Astrocyte (in vitro differentiated cells and primary cell): Measurements from ENCODE around the gene CELF2. TPM values are rescaled to one million over a fixed set of nuclear protein-coding genes. Genes with fewer than 3 reads are reported as not detected.

ENCODE experiments used
- DNase-seq: peaks from one replicate; pipeline ENCODE4 v3.0.0-alpha.2; 2010; ENCODE audit warnings: low read depth
- FAIRE-seq: peaks from 2 replicates; lab custom pipeline; 2011; peaks lifted over from hg19 to GRCh38; lab: Jason Lieb, UNC
- H2AFZ ChIP-seq: 2 replicates; pipeline ENCODE4 v1.6.0; 2012; ENCODE audit warnings: low read depth, low read length, inconsistent platforms
- H3K27ac ChIP-seq: 2 replicates; pipeline ENCODE4 v1.5.1; 2011; ENCODE audit warnings: low read depth, low read length, inconsistent platforms
- H3K27me3 ChIP-seq: 2 replicates; pipeline ENCODE4 v1.6.0; 2011; ENCODE audit warnings: low read length, inconsistent platforms; ENCODE audit not compliant: insufficient read depth
- H3K36me3 ChIP-seq: 2 replicates; pipeline ENCODE4 v1.5.1; 2011; ENCODE audit warnings: low read length, inconsistent platforms; ENCODE audit not compliant: insufficient read depth
- H3K4me1 ChIP-seq: 2 replicates; pipeline ENCODE4 v1.5.1; 2011; ENCODE audit warnings: low read length, inconsistent platforms; ENCODE audit not compliant: insufficient read depth
- H3K4me2 ChIP-seq: 2 replicates; pipeline ENCODE4 v1.6.0; 2012; ENCODE audit warnings: low read length, inconsistent platforms
- H3K4me3 ChIP-seq: 2 replicates; pipeline ENCODE4 v1.5.1; 2011; ENCODE audit warnings: low read depth, mild to moderate bottlenecking, low read length, inconsistent platforms; ENCODE audit not compliant: insufficient read depth
- H3K79me2 ChIP-seq: 2 replicates; pipeline ENCODE4 v1.6.0; 2012; ENCODE audit warnings: mild to moderate bottlenecking, low read length, inconsistent platforms; ENCODE audit not compliant: insufficient read depth
- H3K9ac ChIP-seq: 2 replicates; pipeline ENCODE4 v1.6.0; 2012; ENCODE audit warnings: mild to moderate bottlenecking, low read length, inconsistent platforms
- H3K9me3 ChIP-seq: 2 replicates; pipeline ENCODE4 v1.5.1; 2012; ENCODE audit warnings: low read depth, mild to moderate bottlenecking, low read length, inconsistent platforms; ENCODE audit not compliant: insufficient read depth
- H4K20me1 ChIP-seq: 2 replicates; pipeline ENCODE4 v1.6.0; 2012; ENCODE audit warnings: low read length, inconsistent platforms; ENCODE audit not compliant: insufficient read depth
- H3K27ac Mint-ChIP-seq: one replicate; pipeline ENCODE4 v1.8.0; 2021; ENCODE audit warnings: mild to moderate bottlenecking, mixed read lengths; ENCODE audit not compliant: unreplicated experiment
- H3K27me3 Mint-ChIP-seq: one replicate; pipeline ENCODE4 v1.8.0; 2021; ENCODE audit warnings: low read depth, mixed read lengths; ENCODE audit not compliant: unreplicated experiment
- H3K36me3 Mint-ChIP-seq: one replicate; pipeline ENCODE4 v1.8.0; 2021; ENCODE audit warnings: low read depth, mixed read lengths; ENCODE audit not compliant: unreplicated experiment
- H3K4me1 Mint-ChIP-seq: one replicate; pipeline ENCODE4 v1.8.0; 2021; ENCODE audit warnings: low read depth, mixed read lengths; ENCODE audit not compliant: unreplicated experiment
- H3K4me3 Mint-ChIP-seq: one replicate; pipeline ENCODE4 v1.8.0; 2021; ENCODE audit warnings: mild to moderate bottlenecking, moderate library complexity, mixed read lengths; ENCODE audit not compliant: unreplicated experiment
- H3K9me3 Mint-ChIP-seq: one replicate; pipeline ENCODE4 v1.8.0; 2021; ENCODE audit warnings: mild to moderate bottlenecking, mixed read lengths; ENCODE audit not compliant: unreplicated experiment
- CTCF ChIP-seq: IDR thresholded peaks from 2 replicates; pipeline ENCODE4 v1.5.1; 2011; ENCODE audit warnings: low read depth, mild to moderate bottlenecking, inconsistent platforms, low read length, moderate library complexity; ENCODE audit not compliant: insufficient read depth
- EZH2 ChIP-seq: IDR thresholded peaks from 2 replicates; pipeline ENCODE4 v1.6.1; 2012; ENCODE audit warnings: mild to moderate bottlenecking, low read length, inconsistent platforms; ENCODE audit not compliant: insufficient read depth
- total RNA-seq: library from RNA; stranded (reverse); gene quantifications from 2 replicates; pipeline ENCODE4 v1.2.1, GENCODE V29; 2021

The CELF2 gene
- total RNA-seq, 1 donor from 2014 or later, result 76.1 TPM

GRCh38 chr10:11300563-11300962 is 282.9 kb downstream of the CELF2 start:
- H2AFZ ChIP-seq, result no peak overlapping the region
- no peaks in the 10 kb centered on the region for H3K79me2 ChIP-seq
- no peaks in the 10 kb centered on the region for H3K27me3 ChIP-seq
- no peak for FAIRE-seq
- Mint-ChIP-seq H3K36me3 (peaks cover 23% of the 10 kb centered on the region), H3K4me3 (no peak overlapping the region), H3K4me1 (no peaks in the 10 kb centered on the region), H3K27ac (no peak overlapping the region), H3K27me3 (no peaks in the 10 kb centered on the region), H3K9me3 (peaks cover 2% of the 10 kb centered on the region)
- no peaks in the 10 kb centered on the region for H3K36me3 ChIP-seq
- H3K27ac ChIP-seq, result no peak overlapping the region
- no peaks in the 10 kb centered on the region for H4K20me1 ChIP-seq
- H3K9me3 ChIP-seq, result no peaks in the 10 kb centered on the region
- TF ChIP-seq EZH2 (no peak), CTCF (no peak)
- no peak overlapping the region for H3K9ac ChIP-seq
- no peaks in the 10 kb centered on the region for H3K4me1 ChIP-seq
- no peak for DNase-seq
- H3K4me3 ChIP-seq, result no peak overlapping the region
- no peak overlapping the region for H3K4me2 ChIP-seq

GRCh38 chr10:11301571-11302111 is 284.0 kb downstream of the CELF2 start:
- H3K27ac Mint-ChIP-seq, result no peak overlapping the region

More at GRCh38 chr10:11301571-11302111, 284.0 kb downstream of the CELF2 start:
- Mint-ChIP-seq H3K27me3 (no peaks in the 10 kb centered on the region), H3K4me1 (no peaks in the 10 kb centered on the region), H3K36me3 (peaks cover 31% of the 10 kb centered on the region), H3K9me3 (peaks cover 4% of the 10 kb centered on the region), H3K4me3 (no peak overlapping the region)
- Histone ChIP-seq H3K4me2 (no peak overlapping the region), H4K20me1 (no peaks in the 10 kb centered on the region), H3K9me3 (no peaks in the 10 kb centered on the region), H3K27ac (no peak overlapping the region), H3K9ac (no peak overlapping the region), H3K4me3 (no peak overlapping the region), H3K36me3 (no peaks in the 10 kb centered on the region), H3K4me1 (no peaks in the 10 kb centered on the region), H2AFZ (no peak overlapping the region), H3K79me2 (no peaks in the 10 kb centered on the region), H3K27me3 (no peaks in the 10 kb centered on the region)
- TF ChIP-seq EZH2, result no peak
- no peak for TF ChIP-seq CTCF
- DNase-seq, result no peak
- no peak for FAIRE-seq
